HCT116 (cell line): Measurements from ENCODE around the gene COL9A3. TPM values are rescaled to one million over a fixed set of nuclear protein-coding genes. Genes with fewer than 3 reads are reported as not detected.

Source experiments
- ATAC-seq: fragments of 200-7000 bp; cut with Tn5 transposase; 2 replicates; pipeline ENCODE4 v1.9.1; 2020; ENCODE audit warnings: mild to moderate bottlenecking, moderate library complexity
- BruUV-seq: library from RNA; stranded (reverse); fragments of 400-500 nt; replicated peaks from 2 replicates; lab custom pipeline; 2021; lab: Mats Ljungman, UMichigan
- CTCF ChIA-PET: fragments of 300-600 bp; sonication (Branson Sonifier 250); formaldehyde crosslinking; loops from one replicate; lab custom pipeline; 2021; ENCODE audit warnings: antibody characterized with exemption; lab: Charles Lee
- POLR2A ChIA-PET: fragments of 300-600, 350-600 bp; sonication (Branson Sonifier 250); formaldehyde crosslinking; loops from one replicate; lab custom pipeline; 2021; ENCODE audit warnings: antibody characterized with exemption; lab: Charles Lee
- RAD21 ChIA-PET, 2 experiments: fragments of 300-600 bp; sonication (Branson Sonifier 250); formaldehyde crosslinking; loops; one replicate each; lab custom pipeline; 2023; ENCODE audit warnings: low total read pairs in 2 of 2; ENCODE audit not compliant: uncharacterized antibody in 2 of 2, unreplicated experiment in 2 of 2, low non-redundant PET in 1 of 2; lab: Charles Lee
- DNase-seq: peaks from one replicate; pipeline ENCODE4 v3.0.0-alpha.2; 2010; ENCODE audit warnings: low read depth, low spot score
- H2AFZ ChIP-seq: fragments of 200-600 bp; shearing (Covaris generic), sonication (generic); 2 replicates; pipeline ENCODE4 v1.6.1; 2017; ENCODE audit warnings: low read depth, mixed run types, mixed read lengths, antibody characterized with exemption, low read length; ENCODE audit not compliant: poor library complexity, severe bottlenecking
- H3K27ac ChIP-seq: 2 replicates; pipeline ENCODE4 v1.5.1; 2012; ENCODE audit warnings: low read depth, low read length
- H3K27me3 ChIP-seq: fragments of 200-600 bp; sonication (generic); 2 replicates; pipeline ENCODE4 v1.6.1; 2016; ENCODE audit warnings: mixed run types, low read length, mixed read lengths; ENCODE audit not compliant: insufficient read depth
- H3K36me3 ChIP-seq, 2 experiments: fragments of 200-500 bp in 1 of 2; fragments of 200-600 bp in 1 of 2; sonication (Bioruptor generic) in 1 of 2; sonication (generic) in 1 of 2; 2 replicates each; pipeline versions ENCODE4 v1.5.1 to v1.6.1; 2014 to 2016; ENCODE audit warnings: low read length in 2 of 2, inconsistent platforms in 1 of 2, mixed read lengths in 1 of 2, mixed run types in 1 of 2; ENCODE audit not compliant: insufficient read depth in 2 of 2, control insufficient read depth in 1 of 2
- H3K4me1 ChIP-seq, 2 experiments: fragments of 200-600 bp in 1 of 2; sonication (generic) in 1 of 2; 2 replicates each; pipeline versions ENCODE4 v1.5.1 to v1.6.1; 2012 to 2017; ENCODE audit warnings: low read length in 2 of 2, inconsistent platforms in 1 of 2, mild to moderate bottlenecking in 1 of 2, mixed read lengths in 1 of 2, mixed run types in 1 of 2, moderate library complexity in 1 of 2; ENCODE audit not compliant: insufficient read depth in 2 of 2, control insufficient read depth in 1 of 2
- H3K4me2 ChIP-seq: fragments of 200-600 bp; sonication (generic); 2 replicates; pipeline ENCODE4 v1.6.1; 2017; ENCODE audit warnings: mixed run types, low read length, mixed read lengths
- H3K4me3 ChIP-seq, 2 experiments: fragments of 200-600 bp in 1 of 2; sonication (generic) in 1 of 2; replicated peaks in 1 of 2; 2 replicates each; pipeline ENCODE4 v1.5.1; 2011 to 2016; ENCODE audit warnings: low read length in 2 of 2, control low read depth in 1 of 2, low read depth in 1 of 2, mild to moderate bottlenecking in 1 of 2, mixed read lengths in 1 of 2, mixed run types in 1 of 2
- H3K79me2 ChIP-seq: fragments of 200-600 bp; sonication (generic); 2 replicates; pipeline ENCODE4 v1.6.1; 2017; ENCODE audit warnings: mild to moderate bottlenecking, mixed run types, low read length, moderate library complexity, mixed read lengths; ENCODE audit not compliant: insufficient read depth
- H3K9ac ChIP-seq: fragments of 200-600 bp; sonication (generic); 2 replicates; pipeline ENCODE4 v1.6.1; 2016; ENCODE audit warnings: low read length, mixed read lengths
- H3K9me2 ChIP-seq: fragments of 200-600 bp; sonication (generic), shearing (Covaris generic); 2 replicates; pipeline ENCODE4 v1.6.1; 2017; ENCODE audit warnings: mixed run types, mild to moderate bottlenecking, moderate library complexity; ENCODE audit not compliant: insufficient read depth
- H3K9me3 ChIP-seq, 2 experiments: fragments of 200-500 bp in 1 of 2; fragments of 200-600 bp in 1 of 2; sonication (Bioruptor generic) in 1 of 2; sonication (generic) in 1 of 2; 2 replicates each; pipeline ENCODE4 v1.6.1; 2014 to 2017; ENCODE audit warnings: low read length in 2 of 2, mixed read lengths in 2 of 2, inconsistent platforms in 1 of 2, low read depth in 1 of 2, mild to moderate bottlenecking in 1 of 2, mixed run types in 1 of 2, moderate library complexity in 1 of 2; ENCODE audit not compliant: control insufficient read depth in 1 of 2, insufficient read depth in 1 of 2
- H4K20me1 ChIP-seq: fragments of 200-600 bp; sonication (generic), shearing (Covaris generic); 2 replicates; pipeline ENCODE4 v1.6.1; 2017; ENCODE audit warnings: mixed run types, mild to moderate bottlenecking, moderate library complexity; ENCODE audit not compliant: insufficient read depth
- CBX3 ChIP-seq: IDR thresholded peaks from 2 replicates; pipeline ENCODE4 v1.6.1; 2012; ENCODE audit warnings: low read depth
- CEBPB ChIP-seq: IDR thresholded peaks from 2 replicates; pipeline ENCODE4 v1.6.1; 2012; ENCODE audit warnings: low read depth
- EGR1 ChIP-seq: IDR thresholded peaks from 2 replicates; pipeline ENCODE4 v1.6.1; 2012; ENCODE audit warnings: low read depth
- ELF1 ChIP-seq: IDR thresholded peaks from 2 replicates; pipeline ENCODE4 v1.6.1; 2012; ENCODE audit warnings: low read depth, borderline replicate concordance
- EZH2 ChIP-seq: fragments of 200-600 bp; sonication (generic); IDR thresholded peaks from 2 replicates; pipeline ENCODE4 v1.6.1; 2017; ENCODE audit warnings: antibody characterized with exemption, mixed run types
- EZH2phosphoT487 ChIP-seq: fragments of 200-600 bp; IDR thresholded peaks from 2 replicates; pipeline ENCODE4 v1.6.1; 2018; ENCODE audit warnings: antibody characterized with exemption, borderline replicate concordance
- FOSL1 ChIP-seq: IDR thresholded peaks from 2 replicates; pipeline ENCODE4 v1.6.1; 2012; ENCODE audit warnings: low read depth
- JUND ChIP-seq: IDR thresholded peaks from 2 replicates; pipeline ENCODE4 v1.6.1; 2012
- POLR2A ChIP-seq: IDR thresholded peaks from 2 replicates; pipeline ENCODE4 v1.7.0; 2011; ENCODE audit warnings: borderline replicate concordance; ENCODE audit not compliant: insufficient read depth, insufficient read length; ENCODE audit errors: extremely low read depth
- RAD21 ChIP-seq: IDR thresholded peaks from 2 replicates; pipeline ENCODE4 v1.6.1; 2012; ENCODE audit warnings: low read depth, mild to moderate bottlenecking
- TCF7L2 ChIP-seq: IDR thresholded peaks from 2 replicates; pipeline ENCODE4 v1.7.0; 2011; ENCODE audit warnings: borderline replicate concordance, inconsistent platforms; ENCODE audit not compliant: insufficient read depth, insufficient read length; ENCODE audit errors: extremely low read depth
- YY1 ChIP-seq: IDR thresholded peaks from 2 replicates; pipeline ENCODE4 v1.6.1; 2011; ENCODE audit warnings: low read length, low read depth, moderate library complexity, mild to moderate bottlenecking; ENCODE audit not compliant: insufficient replicate concordance; ENCODE audit errors: extremely low read depth
- ZFX ChIP-seq: fragments of 450-650 bp; IDR thresholded peaks from 2 replicates; pipeline ENCODE4 v1.6.1; 2017
- ZNF274 ChIP-seq: fragments of 200-500 bp; sonication (Bioruptor generic); IDR thresholded peaks from 2 replicates; pipeline ENCODE4 v1.6.1; 2014; ENCODE audit warnings: mild to moderate bottlenecking, low read depth, low read length, inconsistent platforms
- intact Hi-C: fragments of 100-400 bp; cut with micrococcal nuclease; formaldehyde crosslinking; loops from 2 replicates; pipeline ENCODE4 v1.10.0; 2022
- total RNA-seq: library from RNA; stranded (reverse); gene quantifications from one replicate; pipeline ENCODE4 v1.2.1, GENCODE V29; 2021; ENCODE audit not compliant: unreplicated experiment
- TF ChIP-seq, protein P1 (sequence below), 3 experiments: fragments of 200-600 bp in 1 of 3; sonication (generic) in 1 of 3; IDR thresholded peaks in 2 of 3; conservative IDR thresholded peaks in 1 of 3; 2 replicates each; pipeline ENCODE4 v1.5.1; 2012 to 2017; ENCODE audit warnings: low read depth in 2 of 3, low read length in 2 of 3, antibody characterized with exemption in 1 of 3, borderline replicate concordance in 1 of 3, control low read depth in 1 of 3, mild to moderate bottlenecking in 1 of 3, mixed read lengths in 1 of 3, mixed run types in 1 of 3, moderate library complexity in 1 of 3; ENCODE audit not compliant: insufficient read depth in 1 of 3

The COL9A3 gene
- total RNA-seq, 1 experiment from 2014 or later, result 29.7 TPM

DNA sequence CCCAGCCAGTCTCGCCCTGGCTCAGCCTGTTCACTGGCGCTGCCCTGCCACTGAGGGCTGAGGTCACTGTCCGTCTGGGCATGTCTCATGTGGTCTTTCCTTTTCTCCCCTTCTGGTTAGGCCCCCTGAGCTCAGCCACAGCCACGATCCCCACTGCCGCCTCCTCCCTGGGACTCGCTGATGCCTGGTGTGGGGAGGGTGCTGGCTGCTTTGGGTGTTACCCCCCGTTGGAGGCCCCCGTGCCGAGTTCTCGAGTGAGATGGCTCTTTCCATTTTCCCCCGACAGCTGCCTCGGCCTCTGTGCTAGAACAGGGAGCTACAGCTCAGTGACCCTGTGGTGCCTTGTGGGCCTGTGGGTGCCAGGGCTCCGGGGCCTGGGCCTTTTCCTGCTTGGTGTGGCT lies 59.7 kb downstream of the COL9A3 start:
- H3K27me3 ChIP-seq, result no peaks in the 10 kb centered on the region
- peak overlapping the region; percentile 13; the same call in 1 of the 2 replicates for H3K27ac ChIP-seq
- H3K9me2 ChIP-seq, result no peaks in the 10 kb centered on the region
- no peaks in the 10 kb centered on the region for H3K79me2 ChIP-seq
- no peak for DNase-seq
- intact Hi-C loops, result no loop called here
- TF ChIP-seq CBX3 (no peak), JUND (no peak), TCF7L2 (no peak), FOSL1 (no peak), ZNF274 (no peak), ZFX (no peak), EZH2phosphoT487 (no peak), EGR1 (no peak), EZH2 (no peak), POLR2A (no peak), YY1 (no peak), RAD21 (no peak), ELF1 (no peak), CEBPB (no peak)
- TF ChIP-seq, protein P1, sequence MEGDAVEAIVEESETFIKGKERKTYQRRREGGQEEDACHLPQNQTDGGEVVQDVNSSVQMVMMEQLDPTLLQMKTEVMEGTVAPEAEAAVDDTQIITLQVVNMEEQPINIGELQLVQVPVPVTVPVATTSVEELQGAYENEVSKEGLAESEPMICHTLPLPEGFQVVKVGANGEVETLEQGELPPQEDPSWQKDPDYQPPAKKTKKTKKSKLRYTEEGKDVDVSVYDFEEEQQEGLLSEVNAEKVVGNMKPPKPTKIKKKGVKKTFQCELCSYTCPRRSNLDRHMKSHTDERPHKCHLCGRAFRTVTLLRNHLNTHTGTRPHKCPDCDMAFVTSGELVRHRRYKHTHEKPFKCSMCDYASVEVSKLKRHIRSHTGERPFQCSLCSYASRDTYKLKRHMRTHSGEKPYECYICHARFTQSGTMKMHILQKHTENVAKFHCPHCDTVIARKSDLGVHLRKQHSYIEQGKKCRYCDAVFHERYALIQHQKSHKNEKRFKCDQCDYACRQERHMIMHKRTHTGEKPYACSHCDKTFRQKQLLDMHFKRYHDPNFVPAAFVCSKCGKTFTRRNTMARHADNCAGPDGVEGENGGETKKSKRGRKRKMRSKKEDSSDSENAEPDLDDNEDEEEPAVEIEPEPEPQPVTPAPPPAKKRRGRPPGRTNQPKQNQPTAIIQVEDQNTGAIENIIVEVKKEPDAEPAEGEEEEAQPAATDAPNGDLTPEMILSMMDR (IDR thresholded peaks at IDR 0.05 in 2 of 3, conservative IDR thresholded peaks at IDR 0.05 in 1 of 3; ENCODE audit: borderline replicate concordance in 1 of 3, insufficient read depth in 1 of 3, low read depth in 2 of 3, low read length in 2 of 3), result no peak
- TF ChIP-seq, all 23 proteins: peak for 0
- no TSS peak for BruUV-seq
- H3K9me3 ChIP-seq, result no peaks in the 10 kb centered on the region
- no peak overlapping the region for H3K4me2 ChIP-seq
- ATAC-seq, result no peak
- H3K4me3 ChIP-seq, result no peak overlapping the region
- ChIA-PET RAD21 (no interaction called here), POLR2A (no interaction called here), CTCF (interaction anchor here (1.1 to 1.5 kb wide), 3 partner anchors 10 to 96 kb away, joined by 3 to 5 read pairs (median 4); no protein-coding TSS in a partner anchor)
- no peak overlapping the region for H3K9ac ChIP-seq
- peaks cover 13 to 26% of the 10 kb centered on the region in 2 experiments for H3K4me1 ChIP-seq
- H4K20me1 ChIP-seq, result no peaks in the 10 kb centered on the region
- no peak overlapping the region for H2AFZ ChIP-seq
- H3K36me3 ChIP-seq, result no peaks in the 10 kb centered on the region
